GM18517 (cell line): ENCODE results near the gene ZNF148.
"Not testable (repeated sequence)": the region's sequence is repeated elsewhere in the genome, so short reads cannot be mapped to it uniquely, and the experiment has no call there.

ENCODE experiments used
- ATAC-seq: cut with Tn5 transposase; IDR thresholded peaks from one replicate; pipeline ENCODE4 v1.9.1; 2021; ENCODE audit warnings: mild to moderate bottlenecking, moderate library complexity; ENCODE audit not compliant: unreplicated experiment

The ZNF148 gene

DNA sequence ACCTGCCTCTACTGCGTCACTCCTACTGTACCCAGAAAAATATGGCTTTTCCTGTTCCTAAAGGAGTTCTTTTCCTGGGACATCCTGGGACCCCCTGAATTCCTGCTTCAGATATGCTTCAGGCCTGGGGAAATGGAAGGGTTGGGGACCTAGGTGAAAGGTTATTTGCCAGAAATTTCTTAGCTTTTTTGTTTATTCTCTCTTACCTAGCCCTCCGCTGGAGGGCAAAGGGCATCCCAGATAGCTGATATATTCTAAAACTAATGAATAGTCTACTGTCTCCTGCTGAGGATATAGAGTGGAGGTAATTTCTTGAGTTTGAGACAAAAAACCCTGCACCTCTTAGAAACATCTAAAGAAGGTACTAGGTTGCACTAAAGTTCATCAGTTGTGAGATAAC lies 3.6 kb upstream of the ZNF148 start:
- no peak for ATAC-seq

DNA sequence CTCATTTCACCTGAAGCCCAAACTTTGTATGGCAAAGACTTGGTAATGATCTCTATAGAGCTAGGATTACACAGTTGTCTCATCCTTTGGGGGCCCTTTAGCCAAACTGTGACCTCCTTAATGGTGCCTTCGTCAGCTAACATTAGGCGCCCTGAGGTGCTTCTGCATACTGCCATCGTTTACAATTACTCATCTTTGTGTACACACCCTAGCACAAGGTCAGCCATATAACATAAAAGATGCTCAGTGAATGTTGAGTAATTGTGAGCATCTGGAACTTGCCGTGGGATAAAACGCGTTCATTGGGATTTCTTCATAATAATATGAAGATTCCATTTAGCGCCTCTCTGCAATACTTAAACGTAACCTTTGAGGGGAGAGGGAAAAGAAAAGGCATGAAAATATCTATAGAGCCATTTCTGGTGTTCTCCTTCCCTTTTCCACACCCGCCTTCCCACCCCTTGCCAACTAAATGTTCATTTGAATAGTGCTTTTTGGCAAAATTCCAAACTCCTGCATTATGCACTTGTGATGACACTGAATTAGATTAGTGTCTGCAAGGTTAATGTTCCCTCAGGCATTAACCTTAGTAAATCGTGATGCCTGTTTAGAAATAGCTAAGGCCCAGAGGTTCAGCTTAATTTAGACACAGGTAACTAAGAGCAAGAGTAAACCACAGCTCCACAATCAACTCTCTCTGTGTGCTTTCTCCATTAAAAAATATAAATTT lies 990 bp upstream of the ZNF148 start:
- ATAC-seq = no peak

DNA sequence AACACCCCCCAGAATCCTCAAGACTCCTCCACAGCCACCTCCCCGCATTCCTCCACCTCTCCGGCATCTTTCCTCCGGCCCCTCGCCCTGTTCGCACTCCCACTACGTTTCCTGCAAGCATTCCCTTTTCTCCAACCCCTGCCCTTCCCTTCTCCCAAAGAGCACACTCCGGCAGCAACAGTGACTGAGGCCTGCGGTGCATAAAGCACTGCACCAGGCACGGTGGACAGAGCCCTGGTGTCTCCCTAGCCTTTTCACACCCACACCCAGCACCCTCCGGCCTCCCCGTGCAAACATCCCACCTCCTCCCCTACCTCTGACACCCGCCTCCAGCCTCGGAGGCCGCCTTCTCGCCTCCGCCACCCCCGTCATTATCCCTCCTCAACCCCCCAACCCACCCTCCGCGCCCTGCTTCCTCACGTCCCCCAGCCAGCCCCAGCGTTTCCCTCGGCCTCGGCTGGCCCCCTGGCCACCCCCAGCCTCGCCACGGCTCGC lies 577 bp downstream of the ZNF148 start:
- no peak for ATAC-seq

DNA sequence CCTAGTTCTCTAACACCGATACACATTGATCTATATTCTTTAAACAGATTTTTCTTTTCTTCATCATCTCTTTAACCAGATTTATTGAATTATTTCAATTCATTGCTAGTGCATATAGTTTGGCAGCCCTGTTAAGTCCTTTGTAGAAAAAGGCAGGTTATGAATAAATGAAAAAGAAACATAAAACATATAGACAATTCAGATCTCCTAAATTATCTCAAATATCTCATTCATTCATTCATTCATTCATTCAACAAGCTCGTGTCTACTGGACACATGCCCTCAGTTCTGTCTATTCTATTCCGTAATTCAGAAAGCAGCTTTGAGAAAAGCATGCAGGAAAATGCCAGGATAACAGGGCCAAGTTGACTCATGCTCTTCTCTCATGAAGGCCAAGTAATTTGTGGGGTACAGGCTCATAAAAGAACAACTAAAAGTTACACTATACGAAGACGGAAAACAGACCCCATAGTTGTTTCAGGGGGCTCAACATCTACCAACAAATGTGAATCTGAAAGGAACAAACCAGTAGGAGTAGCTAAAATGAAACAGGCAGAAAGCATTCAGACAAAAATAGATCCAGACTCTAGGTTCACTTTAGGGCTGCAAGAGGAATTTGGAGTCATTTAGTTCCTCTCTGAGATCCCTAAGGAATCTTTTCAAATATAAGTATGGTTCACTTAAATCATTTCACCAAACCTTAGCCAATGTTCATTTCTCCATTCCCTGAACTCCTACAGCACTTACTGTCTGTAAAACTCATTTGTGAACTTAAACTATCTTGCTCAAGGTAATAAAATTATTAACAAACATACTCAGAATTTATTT lies 7.5 kb downstream of the ZNF148 start:
- ATAC-seq = no peak

DNA sequence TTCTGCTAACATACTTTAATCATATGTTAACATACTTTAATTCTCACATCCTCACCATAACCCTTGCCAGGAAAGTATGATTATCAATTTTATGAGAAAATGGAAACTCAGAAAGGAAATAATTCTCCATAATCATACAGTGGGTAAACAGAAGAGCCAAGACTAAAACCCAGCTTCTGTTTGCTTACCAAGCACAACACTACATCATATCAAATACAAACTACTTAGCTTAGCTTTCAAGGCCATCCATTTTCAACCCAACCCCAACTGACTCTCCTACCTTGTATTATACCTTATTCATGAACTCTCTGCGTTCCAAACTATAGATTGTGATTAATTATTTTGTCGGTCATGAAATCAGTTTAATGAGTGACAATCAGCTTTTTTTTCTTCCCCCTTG lies 9.0 kb downstream of the ZNF148 start:
- ATAC-seq = no peak

DNA sequence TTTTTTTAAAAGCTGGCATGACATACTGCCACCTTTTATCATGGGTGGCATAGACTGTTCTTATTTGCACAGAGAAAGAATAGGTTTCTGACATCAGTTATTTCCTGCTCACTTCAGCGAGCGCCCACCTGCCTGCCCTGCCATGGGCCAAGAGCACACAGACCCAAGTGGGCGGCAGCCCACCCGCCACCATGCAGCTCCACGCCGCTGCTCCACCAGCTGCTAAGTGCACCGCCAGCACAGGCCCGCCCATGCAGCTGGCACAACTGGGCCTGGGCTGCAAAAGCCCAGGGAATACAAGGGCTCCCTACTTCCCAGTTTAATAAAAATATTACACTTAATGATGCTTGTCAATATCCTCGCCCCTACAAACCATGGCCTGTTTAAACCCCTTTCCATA lies 15.4 kb downstream of the ZNF148 start:
- ATAC-seq = no peak

DNA sequence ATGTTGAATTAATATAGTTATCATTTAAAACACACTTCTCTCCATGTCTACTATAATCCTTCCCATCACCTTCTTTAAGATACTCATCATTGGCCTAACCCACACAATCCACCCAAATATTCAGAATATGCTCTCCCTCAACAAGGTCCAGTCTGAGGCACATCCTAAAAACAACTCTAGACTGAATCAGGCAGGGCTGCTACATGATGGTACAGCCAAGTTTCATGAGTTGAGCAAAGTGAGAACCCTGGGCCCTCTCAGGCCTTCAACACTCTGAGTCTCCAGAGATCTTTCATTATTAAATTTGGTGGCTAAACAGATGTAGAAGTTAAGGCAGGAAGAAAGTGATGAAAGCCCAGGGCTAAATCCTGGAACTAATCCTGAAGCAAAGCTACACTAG lies 16.2 kb downstream of the ZNF148 start:
- ATAC-seq = no peak

DNA sequence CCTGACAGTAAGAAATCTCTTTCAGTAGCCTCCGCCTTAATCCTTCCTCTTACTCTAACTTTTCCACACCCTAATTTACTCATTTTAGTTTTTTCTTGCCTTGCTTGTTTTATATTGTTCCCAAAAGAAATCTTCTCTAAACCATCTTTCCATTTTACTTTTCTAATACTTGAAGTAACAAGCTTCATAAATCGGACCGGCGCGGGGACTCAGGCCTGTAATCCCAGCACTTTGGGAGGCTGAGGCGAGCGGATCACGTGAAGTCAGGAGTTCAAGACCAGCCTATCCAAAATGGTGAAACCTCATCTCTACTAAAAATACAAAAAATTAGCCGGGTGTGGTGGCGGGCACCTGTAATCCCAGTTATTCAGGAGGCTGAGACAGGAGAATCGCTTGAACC lies 17.3 kb downstream of the ZNF148 start:
- ATAC-seq = no peak

DNA sequence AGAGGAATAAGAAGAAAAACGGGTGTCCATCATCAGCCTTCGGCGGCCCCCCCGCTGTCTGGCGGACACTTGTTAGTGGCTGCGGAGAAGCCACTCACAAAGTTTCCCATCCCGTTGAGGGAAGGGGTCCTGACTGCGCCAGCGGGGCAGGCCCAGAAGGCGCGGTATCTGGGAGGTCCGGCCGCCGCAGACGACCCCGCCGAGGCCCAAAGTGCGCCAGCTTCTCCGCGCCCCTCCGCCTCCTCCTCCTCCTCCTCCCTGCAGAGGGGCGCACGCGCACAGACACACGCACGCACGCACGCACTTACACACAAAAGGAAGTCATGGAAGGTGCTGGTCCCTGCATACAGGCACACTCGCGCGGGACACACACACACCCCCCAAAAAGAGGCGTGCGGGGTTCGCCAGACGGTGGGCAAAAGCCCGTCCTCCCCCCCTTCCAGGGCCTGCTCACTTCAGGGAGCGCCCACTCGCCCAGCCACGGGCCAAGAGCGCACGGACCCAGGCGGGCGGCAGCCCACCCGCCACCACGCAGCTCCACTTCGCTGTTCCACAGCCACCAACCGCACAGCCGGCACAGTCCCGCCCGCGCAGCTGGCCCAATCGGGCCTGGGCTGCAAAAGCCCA lies 18.0 kb downstream of the ZNF148 start:
- ATAC-seq = peak; percentile 43

DNA sequence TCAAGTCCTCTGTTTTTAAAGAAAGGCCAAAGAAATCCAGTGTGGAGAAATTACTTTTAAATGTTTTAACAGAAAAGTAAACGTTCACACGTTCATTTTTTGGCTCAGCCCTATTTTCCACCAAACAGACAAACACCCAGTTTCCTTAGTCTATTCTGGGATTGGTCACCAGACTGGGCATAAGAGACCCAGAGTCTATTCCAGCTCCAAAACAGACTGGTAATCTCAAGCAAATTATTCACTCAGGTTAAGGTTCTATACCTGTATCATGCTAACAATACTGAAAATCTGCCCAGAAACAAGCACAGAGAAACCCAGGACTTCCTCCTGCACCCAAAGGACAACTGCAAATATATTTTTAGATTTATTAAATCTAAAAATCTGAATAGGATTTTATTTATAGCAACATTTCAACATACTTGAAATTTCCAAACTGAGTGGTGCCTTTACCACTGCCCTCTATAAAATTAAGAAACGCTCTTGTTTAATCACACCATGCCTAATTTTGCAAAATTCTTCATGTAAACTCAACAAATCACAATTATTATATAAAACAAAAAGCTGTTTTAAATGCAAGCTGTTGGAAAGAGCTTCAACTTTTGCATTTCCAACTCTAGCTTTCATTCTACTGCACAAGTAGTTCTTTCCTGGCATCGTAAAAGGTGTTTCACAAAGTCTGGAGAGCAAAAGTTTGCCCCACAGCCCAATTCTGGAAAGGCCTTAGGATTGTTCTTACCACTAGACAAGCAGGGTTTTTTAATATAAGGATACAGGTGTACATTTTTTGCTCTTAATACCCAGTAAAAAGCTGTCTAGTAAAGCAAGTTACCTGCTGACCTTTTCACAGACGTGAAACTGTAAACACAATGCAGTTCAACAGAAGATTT lies 18.7 kb downstream of the ZNF148 start:
- peak; percentile 4 for ATAC-seq

DNA sequence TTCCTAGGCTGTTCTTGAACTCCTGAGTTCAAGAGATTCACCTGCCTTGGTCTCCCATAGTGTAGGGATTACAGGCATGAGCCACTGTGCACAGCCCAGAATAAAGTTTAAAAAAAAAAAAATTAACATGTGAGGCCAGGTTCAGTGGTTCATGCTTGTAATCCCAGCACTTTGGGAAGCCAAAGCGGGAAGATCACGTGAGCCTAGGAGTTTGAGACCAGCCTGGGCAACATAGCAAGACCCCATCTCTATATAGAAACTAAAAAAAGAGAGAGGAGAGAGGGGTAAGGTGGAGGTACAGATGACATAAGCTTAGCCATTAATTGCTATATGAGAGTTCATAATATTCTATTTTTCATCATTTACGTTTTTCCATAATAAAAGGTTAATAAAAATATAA lies 21.5 kb downstream of the ZNF148 start:
- no peak for ATAC-seq

DNA sequence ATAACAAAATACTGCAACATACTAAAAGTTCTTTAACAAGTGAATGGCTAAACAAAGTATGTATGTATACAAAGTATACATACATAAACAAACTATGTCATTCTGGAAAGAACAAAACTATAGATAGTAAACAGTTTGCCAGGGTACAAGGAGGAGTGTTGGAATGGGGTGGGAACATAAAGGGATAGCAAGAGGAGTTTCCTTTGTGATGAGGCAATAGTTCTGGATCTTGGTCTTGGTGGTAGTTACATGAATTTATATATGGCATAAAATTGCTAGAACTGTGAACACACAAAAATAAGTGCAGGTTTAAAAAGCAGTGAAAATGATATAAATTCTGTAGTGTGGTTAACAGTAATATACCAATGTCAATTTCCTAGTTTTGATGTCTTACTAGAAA lies 22.0 kb downstream of the ZNF148 start:
- ATAC-seq = no peak

DNA sequence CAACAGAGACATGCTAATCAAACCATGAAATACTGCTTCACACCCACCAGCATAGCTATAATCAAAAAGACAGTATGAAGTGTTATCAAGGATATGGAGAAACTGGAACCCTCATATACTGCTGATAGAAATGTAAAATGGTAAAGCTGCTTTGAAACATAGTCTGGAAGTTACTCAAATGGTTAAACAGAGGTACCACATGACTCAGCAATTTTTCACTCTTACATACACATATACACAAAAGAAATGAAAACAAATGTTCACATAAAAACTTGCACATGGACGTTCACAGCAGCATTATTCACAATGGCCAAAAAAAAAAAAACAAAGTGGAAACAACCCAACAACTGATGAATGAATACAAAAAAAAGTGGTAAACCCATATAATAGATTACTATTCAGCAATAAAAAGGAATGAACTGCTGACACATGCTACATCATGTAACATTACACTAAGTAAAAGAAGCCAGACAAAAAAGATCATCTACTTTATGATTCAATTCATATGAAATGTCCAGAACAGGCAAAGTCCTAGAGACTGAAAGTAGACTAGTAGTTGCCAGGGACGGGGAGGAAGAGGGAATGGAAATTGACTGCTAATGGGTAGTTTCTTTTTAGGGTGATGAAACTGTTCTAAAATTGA lies 23.2 kb downstream of the ZNF148 start:
- ATAC-seq = no peak

DNA sequence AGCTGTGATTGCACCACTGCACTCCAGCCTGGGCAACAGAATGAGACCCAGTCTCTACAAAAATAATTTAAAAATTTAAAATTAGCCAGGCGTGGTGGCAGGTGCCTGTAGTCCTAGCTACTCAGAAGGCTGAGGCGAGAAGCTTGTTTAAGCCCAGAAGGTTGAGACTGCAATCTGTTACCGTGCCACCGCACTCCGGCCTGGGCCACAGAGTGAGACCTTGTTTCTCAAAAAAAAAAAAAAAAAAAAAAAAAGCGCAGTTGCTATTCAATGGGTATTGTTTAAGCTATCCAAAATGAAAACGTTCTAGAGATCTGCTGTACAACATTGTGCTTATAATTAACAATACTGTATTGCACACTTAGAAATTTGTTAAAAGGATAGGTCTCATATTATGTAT lies 24.0 kb downstream of the ZNF148 start:
- ATAC-seq = peak; percentile 46

DNA sequence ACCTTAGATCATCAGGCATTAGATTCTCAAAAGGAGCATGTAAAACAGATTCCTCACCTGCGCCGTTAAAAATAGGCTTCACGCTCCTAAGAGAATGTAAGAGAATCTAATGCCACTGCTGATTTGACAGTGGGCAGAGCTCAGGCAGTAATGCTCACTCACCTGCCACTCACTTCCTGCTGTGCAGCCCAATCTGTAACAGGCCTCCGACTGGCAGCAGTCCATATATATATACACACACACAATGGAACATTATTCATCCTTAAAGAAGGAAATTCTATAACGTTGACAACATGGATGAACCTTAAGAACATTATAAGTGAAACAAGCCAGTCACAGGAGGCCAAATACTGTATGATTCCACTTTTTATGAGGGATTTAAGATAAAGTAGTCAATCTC lies 24.5 kb downstream of the ZNF148 start:
- ATAC-seq = no peak

DNA sequence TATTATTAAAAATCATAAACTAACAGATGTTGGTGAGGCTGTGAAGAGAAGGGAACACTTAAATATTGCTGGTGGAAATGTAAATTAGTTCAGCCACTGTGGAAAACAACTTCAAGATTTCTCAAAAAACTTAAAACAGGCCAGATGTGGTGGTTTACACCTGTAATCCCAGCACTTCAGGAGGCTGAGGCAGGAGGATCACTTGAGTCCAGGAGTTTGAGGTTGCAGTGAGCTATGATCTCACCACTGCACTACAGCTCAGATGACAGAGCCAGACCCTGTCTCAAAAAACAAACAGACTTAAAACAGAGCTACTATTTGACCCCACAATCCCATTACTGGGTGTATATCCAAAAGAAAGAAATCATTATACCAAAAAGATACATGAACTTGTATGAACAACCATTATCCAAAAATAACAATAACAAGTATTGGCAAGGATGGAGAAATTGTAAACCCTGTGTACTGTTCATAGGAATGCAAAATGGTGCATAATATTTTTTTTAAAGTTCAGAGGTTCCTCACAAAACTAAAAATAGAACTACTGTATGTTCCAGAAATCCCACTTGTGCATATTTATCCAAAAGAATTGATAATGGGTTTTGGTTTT lies 25.5 kb downstream of the ZNF148 start:
- ATAC-seq = no peak

DNA sequence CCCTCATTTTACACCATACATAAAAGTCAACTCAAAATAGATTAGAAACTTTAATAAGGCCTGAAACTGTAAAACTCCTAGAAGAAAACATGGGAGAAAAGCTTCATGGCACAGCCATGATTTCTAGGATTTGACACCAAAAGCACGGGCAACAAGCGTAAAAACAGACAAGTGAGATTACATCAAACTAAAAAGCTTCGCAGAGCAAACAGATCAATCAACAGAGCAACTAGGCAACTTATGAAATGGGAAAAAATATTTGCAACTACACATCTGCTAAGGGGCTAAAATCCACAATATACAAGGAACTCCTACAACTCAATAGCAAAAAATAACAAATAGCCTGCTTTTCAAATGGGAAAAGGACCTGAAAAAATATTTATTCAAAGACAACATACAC lies 26.1 kb downstream of the ZNF148 start:
- ATAC-seq = no peak

DNA sequence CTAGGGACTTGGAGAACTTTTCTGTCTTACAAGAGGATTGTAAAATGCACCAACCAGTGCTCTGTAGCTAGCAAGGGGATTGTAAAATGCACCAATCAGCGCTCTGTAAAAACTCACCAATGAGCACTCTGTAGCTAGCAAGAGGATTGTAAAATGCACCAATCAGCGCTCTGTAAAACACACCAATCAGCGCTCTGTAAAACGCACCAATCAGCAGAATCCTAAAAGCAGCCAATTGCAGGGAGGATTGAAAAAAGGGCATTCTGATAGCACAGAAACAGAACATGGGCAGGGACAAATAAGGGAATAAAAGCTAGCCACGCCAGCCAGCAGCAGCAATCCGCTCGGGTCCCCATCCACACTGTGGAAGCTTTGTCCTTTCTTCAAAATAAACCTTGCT lies 31.8 kb downstream of the ZNF148 start:
- not testable (repeated sequence) for ATAC-seq

DNA sequence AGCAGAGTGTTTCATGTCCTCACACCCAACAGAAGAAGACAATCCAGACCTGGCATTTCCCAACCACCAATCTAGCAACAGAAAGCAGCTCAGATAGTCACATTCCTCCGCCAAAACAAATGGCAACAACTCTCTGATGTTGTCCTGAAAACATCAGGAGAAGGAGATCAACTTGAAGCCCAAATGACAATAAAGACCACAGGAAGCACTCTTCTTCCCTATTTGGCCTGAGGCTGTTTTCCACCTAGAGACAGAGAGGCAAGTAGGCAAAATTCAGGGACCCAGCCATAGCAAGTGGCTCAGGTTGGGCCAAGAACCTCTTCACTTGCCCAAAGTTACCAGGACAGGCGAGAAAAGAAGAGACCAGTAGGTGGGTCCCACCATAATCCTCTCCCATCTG lies 35.0 kb downstream of the ZNF148 start:
- ATAC-seq = no peak

DNA sequence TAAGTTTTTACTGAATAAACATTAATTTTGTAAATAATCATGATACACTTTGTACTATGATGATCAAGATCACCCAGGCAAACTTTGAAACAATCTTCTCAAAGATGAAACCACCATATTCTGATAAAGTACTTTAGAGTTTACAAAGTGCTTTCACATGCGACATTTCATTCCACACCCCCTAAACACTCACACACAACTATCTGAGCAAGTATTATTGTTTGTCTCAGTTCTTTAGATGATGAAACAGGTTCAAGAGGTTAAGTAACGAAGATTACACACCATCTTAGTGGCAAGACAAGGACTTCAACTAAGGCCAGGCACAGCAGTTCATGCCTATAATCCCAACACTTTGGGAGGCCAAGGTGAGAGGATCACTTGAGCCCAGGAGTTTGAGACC lies 37.6 kb downstream of the ZNF148 start:
- ATAC-seq = no peak
